GM12878 (cell line): ENCODE measurements around the gene SLAIN2. TPM values are rescaled to one million over a fixed set of nuclear protein-coding genes. Genes with fewer than 3 reads are reported as not detected.

ENCODE experiments used
- ATAC-seq: fragments of 200-7000 bp; cut with Tn5 transposase; 3 replicates; pipeline ENCODE4 v1.9.1; 2020; ENCODE audit warnings: mild to moderate bottlenecking, moderate library complexity
- BruUV-seq: library from RNA; stranded (reverse); fragments of 400-500 nt; replicated peaks from 2 replicates; lab custom pipeline; 2021; lab: Mats Ljungman, UMichigan
- CTCF ChIA-PET: fragments of 300-600 bp; sonication (Branson Sonifier 250); formaldehyde crosslinking; extraction: SDS; loops from one replicate; lab custom pipeline; 2021; ENCODE audit warnings: inconsistent platforms; lab: Yijun Ruan, JAX
- POLR2A ChIA-PET: fragments of 350-600 bp; formaldehyde crosslinking; extraction: SDS; loops from one replicate; lab custom pipeline; 2021; ENCODE audit warnings: inconsistent platforms; lab: Charles Lee
- RAD21 ChIA-PET: fragments of 300-600 bp; sonication (Branson Sonifier 250); formaldehyde crosslinking; loops from one replicate; lab custom pipeline; 2023; ENCODE audit warnings: antibody characterized with exemption; ENCODE audit not compliant: unreplicated experiment; lab: Charles Lee
- SMC1A ChIA-PET: fragments of 300-600 bp; sonication (Branson Sonifier 250); formaldehyde crosslinking; loops from one replicate; lab custom pipeline; 2023; ENCODE audit not compliant: unreplicated experiment, uncharacterized antibody; lab: Charles Lee
- DNase-seq: peaks from one replicate; pipeline ENCODE4 v3.0.0-alpha.2; 2011; ENCODE audit warnings: low read depth, low spot score
- FAIRE-seq: peaks from 3 replicates; lab custom pipeline; 2011; peaks lifted over from hg19 to GRCh38; lab: Jason Lieb, UNC
- H2AFZ ChIP-seq: 2 replicates; pipeline ENCODE4 v1.6.0; 2011; ENCODE audit warnings: low read depth, low read length, control low read depth; ENCODE audit not compliant: control insufficient read depth
- H3K27ac ChIP-seq: 2 replicates; pipeline ENCODE4 v1.5.1; 2011; ENCODE audit warnings: control low read depth; ENCODE audit not compliant: control insufficient read depth, insufficient read depth
- H3K27me3 ChIP-seq, 2 experiments: replicated peaks in 1 of 2; 2 replicates each; pipeline versions ENCODE4 v1.6.0 to v1.6.1; 2011; ENCODE audit warnings: low read length in 1 of 2; ENCODE audit not compliant: control insufficient read depth in 2 of 2, insufficient read depth in 2 of 2
- H3K36me3 ChIP-seq, 2 experiments: 2 replicates each; pipeline ENCODE4 v1.5.1; 2011; ENCODE audit warnings: low read length in 1 of 2; ENCODE audit not compliant: control insufficient read depth in 2 of 2, insufficient read depth in 2 of 2
- H3K4me1 ChIP-seq: 2 replicates; pipeline ENCODE4 v1.6.1; 2011; ENCODE audit warnings: mild to moderate bottlenecking, low read length, moderate library complexity, mixed read lengths; ENCODE audit not compliant: control insufficient read depth, insufficient read depth
- H3K4me2 ChIP-seq: 2 replicates; pipeline ENCODE4 v1.6.0; 2011; ENCODE audit warnings: control low read depth; ENCODE audit not compliant: control insufficient read depth, insufficient read depth
- H3K4me3 ChIP-seq: fragments of 200-600 bp; sonication (generic); 2 replicates; pipeline ENCODE4 v1.5.1; 2016
- H3K79me2 ChIP-seq: 2 replicates; pipeline ENCODE4 v1.6.0; 2011; ENCODE audit warnings: low read length; ENCODE audit not compliant: control insufficient read depth, insufficient read depth
- H3K9ac ChIP-seq: 2 replicates; pipeline ENCODE4 v1.8.0; 2011; ENCODE audit warnings: low read length, control low read depth, mixed read lengths; ENCODE audit not compliant: control insufficient read depth, insufficient read depth
- H3K9me3 ChIP-seq: replicated peaks from 3 replicates; pipeline ENCODE4 v1.5.1; 2011; ENCODE audit warnings: mild to moderate bottlenecking, low read length; ENCODE audit not compliant: control insufficient read depth, insufficient read depth
- H4K20me1 ChIP-seq: 2 replicates; pipeline ENCODE4 v1.6.0; 2011; ENCODE audit not compliant: control insufficient read depth, insufficient read depth
- NFXL1 ChIP-seq: fragments of 450-650 bp; IDR thresholded peaks from 2 replicates; pipeline ENCODE4 v1.6.1; 2017; ENCODE audit warnings: antibody characterized with exemption, mild to moderate bottlenecking, borderline replicate concordance
- WGBS: methylation state at CpG from one replicate; pipeline ENCODE4 v1.1.6; 2016; ENCODE audit warnings: low lambda C conversion rate; ENCODE audit not compliant: insufficient replicate concordance, insufficient coverage; ENCODE audit errors: missing lambda C conversion rate; 5-methylcytosine and 5-hydroxymethylcytosine counted together
- in situ Hi-C: fragments of 300-500 bp; cut with MboI; formaldehyde crosslinking; loops from 9 replicates; pipeline ENCODE4 v1.14.3; 2018; ENCODE audit warnings: mixed read lengths
- intact Hi-C: fragments of 100-400 bp; cut with micrococcal nuclease; formaldehyde crosslinking; loops from one replicate; pipeline ENCODE4 v1.14.2; 2022; ENCODE audit not compliant: unreplicated experiment
- polyA plus RNA-seq, 11 experiments: library from polyadenylated mRNA; depleted of rRNA in 4 of 11; unstranded in 6 of 11; stranded (reverse) in 5 of 11; fragments of >200 nt; fragmentation: Nextera tagmentation in 4 of 11; fragmentation: Illumina TruSeq in 1 of 11; extraction: Ambion mirVana in 4 of 11; extraction: Trizol in 1 of 11; gene quantifications; 1 replicate in 1 of 11; 2 replicates in 10 of 11; pipeline versions ENCODE4 v1.2.1 to v1.2.3, GENCODE V29; 2011 to 2016; ENCODE audit warnings: inconsistent platforms in 2 of 11, missing spikeins in 2 of 11, low read depth in 1 of 11
- total RNA-seq, 4 experiments: library from RNA; depleted of rRNA in 3 of 4; stranded (reverse); fragments of >200 nt in 3 of 4; fragmentation: Illumina TruSeq in 1 of 4; extraction: Trizol in 1 of 4; gene quantifications; 2 replicates each; pipeline versions ENCODE4 v1.2.1 to v1.2.3, GENCODE V29; 2013 to 2021
- TF ChIP-seq, protein P1 (sequence below): fragments of 150-350 bp; IDR thresholded peaks from 2 replicates; pipeline ENCODE4 v1.6.1; 2014; ENCODE audit warnings: mild to moderate bottlenecking, low read depth, low read length
- TF ChIP-seq, protein P2 (sequence below): fragments of 450-650 bp; formaldehyde crosslinking; IDR thresholded peaks from 2 replicates; pipeline ENCODE4 v1.4.0; 2020; ENCODE audit warnings: mild to moderate bottlenecking, moderate library complexity
- TF ChIP-seq, protein P3 (sequence below): fragments of 450-650 bp; IDR thresholded peaks from 2 replicates; pipeline ENCODE4 v1.6.1; 2018; ENCODE audit warnings: borderline replicate concordance, mild to moderate bottlenecking; ENCODE audit not compliant: partially characterized antibody

SLAIN2 gene
- total and polyA plus RNA-seq, 10 of the 15 experiments (the other 5 are each of a cell fraction or from before 2014, with no cell fraction given), result 4.3 to 96.6 (median 25.4) TPM

DNA sequence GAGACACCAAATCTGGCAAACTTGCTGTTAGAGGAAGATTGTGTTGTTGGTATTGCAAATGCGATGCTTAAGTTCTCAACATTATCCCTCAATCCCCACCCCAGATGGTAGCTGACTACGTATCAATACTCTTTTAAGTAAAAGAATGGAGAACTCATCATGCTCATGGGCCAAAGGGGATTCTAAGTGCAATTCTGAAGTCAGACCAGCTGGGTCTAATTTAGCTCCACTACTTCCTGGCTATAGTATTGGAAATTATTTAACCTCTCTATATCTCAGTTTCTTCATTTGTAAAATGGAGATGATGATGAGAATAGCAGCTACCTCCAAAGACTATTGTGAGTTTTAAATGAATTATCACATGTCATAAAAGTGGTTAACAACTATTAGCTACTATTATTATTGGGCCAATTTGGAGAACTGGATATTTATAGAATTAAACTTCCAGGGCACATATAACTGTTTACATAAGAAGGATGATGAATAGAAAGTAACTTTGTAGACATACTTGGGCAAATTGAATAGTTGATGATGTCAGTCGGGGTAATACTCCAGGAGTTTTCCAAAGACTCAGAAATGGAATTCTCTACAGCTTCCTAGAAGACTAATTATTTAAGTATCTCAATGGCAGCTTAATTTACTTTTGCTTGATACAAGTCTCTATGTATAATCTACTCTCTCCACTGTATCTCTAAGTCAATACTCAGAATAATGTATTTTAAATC is 5.0 kb upstream of the SLAIN2 start:
- Histone ChIP-seq H3K4me2 (no peak overlapping the region), H3K27me3 (no peaks in the 10 kb centered on the region), H3K4me3 (no peak overlapping the region), H2AFZ (no peak overlapping the region), H3K4me1 (no peaks in the 10 kb centered on the region), H3K27ac (no peak overlapping the region), H3K9ac (no peak overlapping the region), H3K79me2 (no peaks in the 10 kb centered on the region), H3K36me3 (no peaks in the 10 kb centered on the region), H3K9me3 (no peaks in the 10 kb centered on the region), H4K20me1 (no peaks in the 10 kb centered on the region)
- SMC1A ChIA-PET, result interaction anchor here (1.1 to 1.8 kb wide), 2 partner anchors 37 to 49 kb away, joined by 3 to 4 read pairs; no protein-coding TSS in a partner anchor
- TF ChIP-seq NFXL1, result no peak
- TF ChIP-seq, protein P1, sequence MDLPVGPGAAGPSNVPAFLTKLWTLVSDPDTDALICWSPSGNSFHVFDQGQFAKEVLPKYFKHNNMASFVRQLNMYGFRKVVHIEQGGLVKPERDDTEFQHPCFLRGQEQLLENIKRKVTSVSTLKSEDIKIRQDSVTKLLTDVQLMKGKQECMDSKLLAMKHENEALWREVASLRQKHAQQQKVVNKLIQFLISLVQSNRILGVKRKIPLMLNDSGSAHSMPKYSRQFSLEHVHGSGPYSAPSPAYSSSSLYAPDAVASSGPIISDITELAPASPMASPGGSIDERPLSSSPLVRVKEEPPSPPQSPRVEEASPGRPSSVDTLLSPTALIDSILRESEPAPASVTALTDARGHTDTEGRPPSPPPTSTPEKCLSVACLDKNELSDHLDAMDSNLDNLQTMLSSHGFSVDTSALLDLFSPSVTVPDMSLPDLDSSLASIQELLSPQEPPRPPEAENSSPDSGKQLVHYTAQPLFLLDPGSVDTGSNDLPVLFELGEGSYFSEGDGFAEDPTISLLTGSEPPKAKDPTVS, result no peak
- DNase-seq, result no peak
- intact Hi-C loops, result no loop called here
- CTCF ChIA-PET, result interaction anchor here (2.1 kb wide), 1 partner anchor 34 kb away, joined by 7 read pairs; no protein-coding TSS in a partner anchor
- BruUV-seq, result no TSS peak
- in situ Hi-C loops, result no loop called here
- WGBS, result 54% methylated on average over 3 of the region's 3 CpGs
- ATAC-seq, result no peak
- RAD21 ChIA-PET, result no interaction called here
- POLR2A ChIA-PET, result no interaction called here
- FAIRE-seq, result no peak

DNA sequence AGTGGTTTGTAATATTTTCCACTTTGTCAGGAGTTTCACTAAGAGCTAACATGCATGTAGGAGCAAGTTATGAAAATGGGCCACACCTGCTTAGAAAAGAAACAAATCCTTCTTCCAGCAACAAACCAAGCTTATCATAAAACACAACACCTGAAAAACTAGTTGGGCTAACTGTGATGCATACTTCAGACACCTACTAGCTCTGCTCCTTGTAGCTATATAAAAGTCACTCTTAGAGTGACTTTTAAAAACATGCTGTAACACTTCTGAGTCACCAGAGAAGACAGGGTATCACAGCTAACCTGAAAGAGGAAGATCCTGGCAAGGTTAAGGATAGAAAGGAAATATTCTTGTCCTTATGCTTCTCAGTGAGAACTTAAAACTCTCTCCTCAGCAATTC is 3.6 kb upstream of the SLAIN2 start:
- DNase-seq (no peak), ATAC-seq (no peak), FAIRE-seq (no peak)
- no peaks in the 10 kb centered on the region for H3K4me1 ChIP-seq
- ChIA-PET CTCF (interaction anchor here (1.3 kb wide), 1 partner anchor 210 kb away, joined by 3 read pairs; no protein-coding TSS in a partner anchor), RAD21 (interaction anchor here (1.0 kb wide), 1 partner anchor 19 kb away, joined by 3 read pairs; no protein-coding TSS in a partner anchor), POLR2A (interaction anchor here (0.5 kb wide), 1 partner anchor 425 kb away, joined by 5 read pairs; no protein-coding TSS in a partner anchor), SMC1A (interaction anchor here (0.6 kb wide), 1 partner anchor 170 kb away, joined by 3 read pairs; no protein-coding TSS in a partner anchor)
- no peaks in the 10 kb centered on the region for H4K20me1 ChIP-seq
- H2AFZ ChIP-seq, result no peak overlapping the region
- no peak overlapping the region for H3K27ac ChIP-seq
- no peak overlapping the region for H3K9ac ChIP-seq
- no peaks in the 10 kb centered on the region for H3K36me3 ChIP-seq
- intact Hi-C loops, result no loop called here
- H3K79me2 ChIP-seq, result peaks cover 13% of the 10 kb centered on the region
- no peaks in the 10 kb centered on the region for H3K27me3 ChIP-seq
- in situ Hi-C loops, result no loop called here
- H3K4me3 ChIP-seq, result no peak overlapping the region
- BruUV-seq, result no TSS peak
- H3K4me2 ChIP-seq, result no peak overlapping the region
- H3K9me3 ChIP-seq, result no peaks in the 10 kb centered on the region
- TF ChIP-seq, protein P2, sequence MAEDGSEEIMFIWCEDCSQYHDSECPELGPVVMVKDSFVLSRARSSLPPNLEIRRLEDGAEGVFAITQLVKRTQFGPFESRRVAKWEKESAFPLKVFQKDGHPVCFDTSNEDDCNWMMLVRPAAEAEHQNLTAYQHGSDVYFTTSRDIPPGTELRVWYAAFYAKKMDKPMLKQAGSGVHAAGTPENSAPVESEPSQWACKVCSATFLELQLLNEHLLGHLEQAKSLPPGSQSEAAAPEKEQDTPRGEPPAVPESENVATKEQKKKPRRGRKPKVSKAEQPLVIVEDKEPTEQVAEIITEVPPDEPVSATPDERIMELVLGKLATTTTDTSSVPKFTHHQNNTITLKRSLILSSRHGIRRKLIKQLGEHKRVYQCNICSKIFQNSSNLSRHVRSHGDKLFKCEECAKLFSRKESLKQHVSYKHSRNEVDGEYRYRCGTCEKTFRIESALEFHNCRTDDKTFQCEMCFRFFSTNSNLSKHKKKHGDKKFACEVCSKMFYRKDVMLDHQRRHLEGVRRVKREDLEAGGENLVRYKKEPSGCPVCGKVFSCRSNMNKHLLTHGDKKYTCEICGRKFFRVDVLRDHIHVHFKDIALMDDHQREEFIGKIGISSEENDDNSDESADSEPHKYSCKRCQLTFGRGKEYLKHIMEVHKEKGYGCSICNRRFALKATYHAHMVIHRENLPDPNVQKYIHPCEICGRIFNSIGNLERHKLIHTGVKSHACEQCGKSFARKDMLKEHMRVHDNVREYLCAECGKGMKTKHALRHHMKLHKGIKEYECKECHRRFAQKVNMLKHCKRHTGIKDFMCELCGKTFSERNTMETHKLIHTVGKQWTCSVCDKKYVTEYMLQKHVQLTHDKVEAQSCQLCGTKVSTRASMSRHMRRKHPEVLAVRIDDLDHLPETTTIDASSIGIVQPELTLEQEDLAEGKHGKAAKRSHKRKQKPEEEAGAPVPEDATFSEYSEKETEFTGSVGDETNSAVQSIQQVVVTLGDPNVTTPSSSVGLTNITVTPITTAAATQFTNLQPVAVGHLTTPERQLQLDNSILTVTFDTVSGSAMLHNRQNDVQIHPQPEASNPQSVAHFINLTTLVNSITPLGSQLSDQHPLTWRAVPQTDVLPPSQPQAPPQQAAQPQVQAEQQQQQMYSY, result no peak
- TF ChIP-seq, protein P3, sequence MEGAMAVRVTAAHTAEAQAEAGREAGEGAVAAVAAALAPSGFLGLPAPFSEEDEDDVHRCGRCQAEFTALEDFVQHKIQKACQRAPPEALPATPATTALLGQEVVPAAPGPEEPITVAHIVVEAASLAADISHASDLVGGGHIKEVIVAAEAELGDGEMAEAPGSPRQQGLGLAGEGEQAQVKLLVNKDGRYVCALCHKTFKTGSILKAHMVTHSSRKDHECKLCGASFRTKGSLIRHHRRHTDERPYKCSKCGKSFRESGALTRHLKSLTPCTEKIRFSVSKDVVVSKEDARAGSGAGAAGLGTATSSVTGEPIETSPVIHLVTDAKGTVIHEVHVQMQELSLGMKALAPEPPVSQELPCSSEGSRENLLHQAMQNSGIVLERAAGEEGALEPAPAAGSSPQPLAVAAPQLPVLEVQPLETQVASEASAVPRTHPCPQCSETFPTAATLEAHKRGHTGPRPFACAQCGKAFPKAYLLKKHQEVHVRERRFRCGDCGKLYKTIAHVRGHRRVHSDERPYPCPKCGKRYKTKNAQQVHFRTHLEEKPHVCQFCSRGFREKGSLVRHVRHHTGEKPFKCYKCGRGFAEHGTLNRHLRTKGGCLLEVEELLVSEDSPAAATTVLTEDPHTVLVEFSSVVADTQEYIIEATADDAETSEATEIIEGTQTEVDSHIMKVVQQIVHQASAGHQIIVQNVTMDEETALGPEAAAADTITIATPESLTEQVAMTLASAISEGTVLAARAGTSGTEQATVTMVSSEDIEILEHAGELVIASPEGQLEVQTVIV, result no peak
